HCEC 1CT (cell line): ENCODE data around the gene RETREG2.
A peak's percentile ranks its signal among the peaks of the same experiment; 100 is the strongest.

Source experiments
- DNase-seq: peaks from one replicate; pipeline ENCODE4 v3.0.0-alpha.2; 2017

RETREG2 gene

GRCh38 chr2:219169930-219170654 is 8.0 kb upstream of the RETREG2 start, which contains the start of gene SLC23A3:
SLC23A3 (minus strand) TSS chr2:219170029; CDS start chr2:219169984, 45 bp downstream.
- DNase-seq: no peak

DNA sequence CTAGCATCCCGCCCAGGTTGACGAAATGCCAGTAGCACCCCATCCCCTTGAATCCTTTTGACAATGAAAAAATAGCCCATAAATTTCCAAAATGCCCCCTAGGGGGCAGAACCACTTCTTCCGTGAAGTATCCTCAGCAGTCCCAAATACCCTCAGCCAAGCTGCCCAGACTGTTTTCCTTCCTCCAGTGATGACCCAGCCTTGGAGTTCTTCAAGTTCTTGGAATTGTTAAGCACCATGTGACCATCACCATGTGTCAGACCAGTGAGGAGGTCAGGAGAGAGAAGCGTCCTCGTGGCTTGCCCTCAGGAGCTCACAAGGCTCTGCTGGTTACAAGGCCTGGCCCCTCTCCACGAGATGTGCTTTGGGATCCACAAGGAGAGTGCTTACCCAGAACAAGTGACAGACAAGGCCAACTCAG is 6.8 kb upstream of the RETREG2 start:
- peak; percentile 81 for DNase-seq

- DNase-seq: no peak
Observed at GRCh38 chr2:219172231-219173154, 5.6 kb upstream of the RETREG2 start.

GRCh38 chr2:219173176-219173575 is 4.9 kb upstream of the RETREG2 start:
- DNase-seq: no peak

DNA sequence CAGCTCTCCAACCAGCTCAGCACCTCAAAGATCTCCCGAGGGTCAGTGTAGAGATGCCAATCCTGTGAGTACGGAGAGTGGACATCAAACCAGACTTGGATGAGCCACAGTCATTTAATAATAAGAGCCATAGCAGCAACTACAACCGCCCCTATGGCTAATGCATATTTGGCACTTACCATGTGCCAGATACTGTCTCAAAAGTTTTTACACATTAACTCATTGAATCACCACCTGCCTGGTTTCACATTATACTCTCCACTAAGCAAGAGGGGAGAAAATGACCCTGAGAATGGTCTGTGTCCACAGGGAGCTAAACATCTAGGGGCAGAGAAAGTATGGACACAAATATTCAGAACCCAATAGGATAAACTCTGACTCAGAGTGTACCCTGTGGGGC is 3.9 kb upstream of the RETREG2 start:
- no peak for DNase-seq

DNA sequence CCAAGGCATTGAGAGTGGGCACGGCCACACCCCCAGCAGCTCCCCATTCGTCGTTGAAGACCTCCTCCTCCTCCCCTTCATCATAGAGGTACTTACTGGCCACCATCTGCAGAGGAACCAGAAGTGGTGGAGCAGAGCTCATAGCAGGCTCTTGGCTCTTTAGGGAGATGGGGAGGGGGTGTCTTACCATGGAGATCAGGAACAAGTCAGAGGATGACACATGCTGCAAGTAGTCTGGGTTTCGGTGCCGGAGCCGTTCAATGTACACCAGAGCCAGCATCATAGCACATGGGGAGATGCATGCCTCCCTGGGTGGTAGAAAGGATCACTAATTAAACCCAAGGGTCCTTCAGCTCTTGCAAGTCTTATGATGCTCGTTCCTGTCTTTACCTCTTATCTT is 3.3 kb upstream of the RETREG2 start:
- DNase-seq: no peak

- DNase-seq: no peak
Observed at GRCh38 chr2:219175486-219175885, 2.6 kb upstream of the RETREG2 start.

DNA sequence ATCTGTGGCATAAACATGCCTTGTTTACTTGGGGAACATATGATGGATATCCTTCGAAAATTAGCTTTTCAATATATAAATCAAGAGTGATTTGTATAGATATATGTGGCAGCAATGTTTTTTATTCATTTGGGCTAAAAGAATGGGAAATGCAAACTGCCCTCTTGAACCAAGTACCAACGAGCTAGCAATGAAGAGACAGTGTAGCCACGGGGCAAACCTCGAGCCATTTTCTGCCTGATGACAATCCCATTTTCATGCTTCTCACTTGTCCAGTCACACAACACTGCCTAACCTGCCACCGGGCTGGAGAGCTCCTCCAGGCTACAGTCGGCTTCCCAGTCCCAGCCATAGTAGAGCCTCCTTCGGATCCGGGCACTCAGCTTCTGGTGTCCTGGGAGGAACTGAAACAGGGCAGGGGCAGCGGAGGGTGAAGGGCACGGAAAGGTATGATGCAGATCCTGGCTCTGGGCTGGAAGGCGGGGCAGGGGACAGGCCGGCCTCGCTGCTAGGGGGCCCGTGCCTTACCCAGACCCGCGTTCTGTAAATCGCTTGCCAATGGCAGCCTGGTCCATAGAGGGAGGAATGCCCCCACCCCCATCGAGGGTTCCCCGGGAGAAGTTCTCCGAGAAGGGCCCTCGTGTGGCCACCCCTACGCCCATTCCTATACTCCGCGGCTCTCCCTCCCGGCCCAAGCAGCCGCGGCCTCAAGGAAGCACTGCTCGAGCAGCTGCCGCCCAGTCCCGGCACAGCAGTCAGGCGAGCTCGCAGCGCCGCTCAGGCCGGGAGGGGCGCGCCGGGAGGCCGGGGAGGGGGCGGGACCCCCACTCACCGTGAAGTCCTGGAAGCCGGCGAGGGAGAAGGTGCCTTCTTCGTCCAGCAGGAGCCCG is 1.9 kb upstream of the RETREG2 start:
- DNase-seq: peak; percentile 46

DNA sequence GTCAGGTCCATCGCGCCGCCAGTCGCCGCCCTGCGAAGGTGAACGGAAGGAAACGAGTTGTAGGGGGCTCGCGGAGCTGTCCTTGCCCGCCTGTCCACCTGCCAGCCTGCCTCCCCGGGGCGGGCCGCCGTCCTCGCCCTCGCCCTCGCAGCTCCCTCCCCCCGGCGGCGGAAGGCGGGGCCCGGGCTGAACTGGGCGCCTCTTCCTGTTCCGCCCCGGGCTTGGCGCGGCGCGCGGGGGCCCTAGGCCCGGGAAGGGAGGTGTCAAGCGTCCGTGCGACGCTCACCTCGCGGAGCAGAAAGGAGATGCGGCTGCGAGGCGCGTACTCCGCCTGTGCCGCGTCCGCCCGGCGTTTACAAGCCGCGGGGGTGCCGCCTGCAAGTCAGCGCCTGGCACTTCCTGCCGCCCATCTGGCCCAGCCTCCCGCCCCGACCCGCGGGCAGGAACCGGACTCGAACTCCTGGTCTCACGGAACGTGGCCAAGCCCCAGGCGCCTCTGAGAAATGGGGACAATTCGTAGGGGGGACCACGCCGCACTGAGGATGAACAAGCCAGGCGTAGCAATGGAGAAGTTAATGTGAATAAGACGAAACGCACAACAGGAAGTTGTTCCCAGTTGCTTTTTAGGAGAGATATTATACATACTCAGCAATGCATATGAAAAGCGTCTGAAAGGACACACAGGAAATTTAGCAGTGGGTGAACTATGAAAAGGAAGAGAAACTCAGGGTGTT is 1.1 kb upstream of the RETREG2 start, which contains the start of gene CNPPD1:
TSS of gene CNPPD1 (minus strand) at position 108 of the 734 bp plus-strand sequence. CDS start at position 11, 97 bp downstream.
- DNase-seq: peak; percentile 81

- peak; percentile 9 for DNase-seq
Observed at GRCh38 chr2:219178377-219179175, 501 bp downstream of the RETREG2 start.

- DNase-seq: no peak
Observed at GRCh38 chr2:219179601-219180465, 1.8 kb downstream of the RETREG2 start.

GRCh38 chr2:219180961-219181360 is 2.9 kb downstream of the RETREG2 start:
- no peak for DNase-seq

DNA sequence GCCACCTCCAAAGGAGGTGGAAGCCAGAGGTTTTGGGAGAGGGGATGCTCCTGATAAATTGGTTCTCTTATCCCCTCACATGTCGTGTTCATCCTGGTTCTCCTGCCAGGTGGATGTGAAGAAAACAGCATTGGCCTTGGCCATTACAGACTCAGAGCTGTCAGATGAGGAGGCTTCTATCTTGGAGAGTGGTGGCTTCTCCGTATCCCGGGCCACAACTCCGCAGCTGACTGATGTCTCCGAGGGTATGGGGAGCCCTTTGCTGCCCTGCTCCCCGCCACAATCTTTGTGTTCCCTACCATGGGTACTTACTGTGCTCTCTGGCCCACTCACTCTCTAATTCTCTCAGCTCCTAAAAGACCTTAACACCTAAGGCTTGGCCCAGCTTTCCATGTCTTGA is 3.5 kb downstream of the RETREG2 start:
- no peak for DNase-seq

GRCh38 chr2:219182331-219183150 is 4.5 kb downstream of the RETREG2 start:
- no peak for DNase-seq

DNA sequence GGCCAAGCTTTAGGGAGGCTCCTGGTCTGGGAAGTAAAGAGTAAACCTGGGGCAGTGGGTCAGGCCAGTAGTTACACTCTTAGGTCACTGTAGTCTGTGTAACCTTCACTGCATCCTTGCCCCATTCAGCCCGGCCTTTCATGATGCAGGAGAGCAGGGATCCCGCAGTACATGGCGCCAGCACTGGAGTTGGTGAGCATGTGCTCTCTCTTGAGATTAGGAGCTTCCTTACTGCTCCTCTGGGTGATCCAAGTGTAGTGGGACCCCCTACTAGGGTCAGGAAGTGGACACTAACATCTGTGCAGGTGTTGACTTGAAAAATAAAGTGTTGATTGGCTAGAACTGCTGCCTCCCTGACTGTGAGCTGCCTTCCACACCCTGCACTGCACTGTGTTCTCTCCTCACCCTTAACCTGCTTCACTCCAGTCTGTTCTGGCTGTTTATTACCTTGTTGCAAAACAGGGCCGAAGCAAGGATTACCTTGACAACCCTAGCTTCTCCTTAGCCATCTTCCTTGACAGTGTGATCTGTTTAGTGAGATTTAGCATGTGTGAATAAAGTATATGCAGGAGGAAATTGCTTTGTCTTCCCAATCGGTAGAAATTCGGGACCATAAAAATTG is 5.2 kb downstream of the RETREG2 start:
- DNase-seq: no peak

- DNase-seq: no peak
Observed at GRCh38 chr2:219184121-219184520, 6.0 kb downstream of the RETREG2 start.

DNA sequence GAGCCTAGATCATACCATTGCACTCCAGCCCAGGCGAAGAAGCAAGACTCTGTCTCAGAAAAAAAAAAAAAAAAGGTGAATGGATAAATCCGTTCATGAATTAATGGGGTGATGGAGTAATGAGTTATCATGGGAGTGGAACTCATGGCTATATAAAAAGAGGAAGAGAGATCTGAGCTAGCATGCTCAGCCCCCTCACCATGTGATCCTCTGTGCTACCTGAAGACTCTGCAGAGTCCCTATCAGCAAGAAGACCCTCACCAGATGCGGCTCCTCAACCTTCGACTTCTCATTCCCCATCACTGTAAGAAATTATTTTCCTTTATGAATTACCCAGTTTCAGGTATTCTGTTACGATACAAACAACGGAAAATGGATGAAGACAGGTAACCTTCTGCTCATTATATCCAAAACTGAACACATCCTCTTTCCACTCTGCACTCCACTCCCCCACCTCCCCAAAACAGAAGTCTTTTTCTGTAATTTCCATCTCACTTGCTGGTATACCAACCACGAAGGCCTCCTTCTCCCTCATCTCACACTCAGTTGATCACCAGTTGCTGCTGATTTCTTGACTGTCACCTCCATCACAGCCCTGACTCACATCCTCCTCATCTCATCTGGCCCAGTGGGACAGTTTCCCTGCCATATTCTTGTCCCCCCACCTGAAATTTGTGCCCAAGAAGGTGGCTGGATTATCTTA is 8.8 kb downstream of the RETREG2 start:
- DNase-seq: no peak

- no peak for DNase-seq
Observed at GRCh38 chr2:219197388-219197787, 19.3 kb downstream of the RETREG2 start.
